ENCODE data around the gene AUNIP.

The AUNIP gene

GRCh38 chr1:25829046-25829445 is 30.2 kb downstream of the AUNIP start:
- no peak for DNase-seq (ENCODE audit: low read depth in 2 of 2)

DNA sequence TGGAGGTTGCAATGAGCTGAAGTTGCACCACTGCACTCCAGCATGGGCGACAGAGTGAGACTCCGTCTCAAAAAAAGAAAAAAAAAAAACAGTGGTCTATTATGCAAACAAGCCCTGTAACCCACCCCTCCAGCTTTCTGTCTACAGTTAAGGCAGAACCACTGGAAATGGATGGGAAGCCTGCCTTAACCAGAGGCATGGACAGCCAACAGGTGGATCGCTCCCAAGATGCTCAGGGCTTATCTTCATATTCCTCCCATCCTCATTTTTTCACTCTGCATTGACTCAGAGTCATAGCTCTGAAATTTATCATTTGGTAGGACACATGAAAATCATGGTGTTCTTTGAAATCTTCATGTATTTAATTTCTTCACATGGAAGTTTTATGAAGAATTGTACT is 30.8 kb downstream of the AUNIP start:
- DNase-seq (ENCODE audit: low read depth in 2 of 2), result no peak

DNA sequence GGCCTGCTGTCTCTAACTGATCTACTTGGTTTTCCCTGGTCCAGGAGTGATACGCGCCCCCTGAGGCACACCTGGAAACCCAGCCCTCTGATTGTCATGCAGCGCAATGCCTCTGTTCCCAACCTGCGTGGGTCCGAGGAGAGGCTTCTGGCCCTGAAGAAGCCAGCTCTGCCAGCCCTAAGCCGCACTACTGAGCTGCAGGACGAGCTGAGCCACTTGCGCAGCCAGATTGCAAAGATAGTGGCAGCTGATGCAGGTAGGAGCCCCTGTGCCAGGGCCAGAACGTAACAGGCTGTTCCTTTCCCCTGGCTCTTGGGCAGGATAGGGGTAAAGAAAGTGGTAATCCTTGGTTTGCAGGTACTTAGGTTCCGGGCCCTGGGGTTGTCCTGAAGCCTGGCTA is 32.7 kb downstream of the AUNIP start:
- DNase-seq (ENCODE audit: low read depth in 2 of 2), result no peak

DNA sequence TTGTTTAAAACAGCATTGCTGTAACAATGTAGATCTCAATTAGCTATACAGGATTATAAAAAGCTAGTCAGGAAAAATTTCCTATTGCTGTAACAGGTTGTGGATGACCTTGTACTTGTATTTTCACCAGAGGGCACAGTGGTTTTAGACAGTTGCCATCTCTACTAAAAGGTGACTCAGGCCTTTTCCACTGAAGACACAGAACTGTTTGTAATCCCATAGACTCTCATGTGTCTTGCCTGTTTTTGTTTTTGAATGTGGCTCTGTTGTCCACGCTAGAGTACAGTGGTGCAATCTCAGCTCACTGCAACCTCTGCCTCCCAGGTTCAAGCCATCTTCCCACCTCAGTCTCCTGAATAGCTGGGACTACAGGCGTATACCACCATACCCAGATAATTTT is 33.7 kb downstream of the AUNIP start:
- DNase-seq (ENCODE audit: low read depth in 2 of 2), result no peak

- no peak for DNase-seq (ENCODE audit: low read depth in 2 of 2)
Observed at GRCh38 chr1:25821630-25822091, 37.6 kb downstream of the AUNIP start.

- DNase-seq (ENCODE audit: low read depth in 2 of 2), result no peak
Observed at GRCh38 chr1:25821112-25821476, 38.2 kb downstream of the AUNIP start.

DNA sequence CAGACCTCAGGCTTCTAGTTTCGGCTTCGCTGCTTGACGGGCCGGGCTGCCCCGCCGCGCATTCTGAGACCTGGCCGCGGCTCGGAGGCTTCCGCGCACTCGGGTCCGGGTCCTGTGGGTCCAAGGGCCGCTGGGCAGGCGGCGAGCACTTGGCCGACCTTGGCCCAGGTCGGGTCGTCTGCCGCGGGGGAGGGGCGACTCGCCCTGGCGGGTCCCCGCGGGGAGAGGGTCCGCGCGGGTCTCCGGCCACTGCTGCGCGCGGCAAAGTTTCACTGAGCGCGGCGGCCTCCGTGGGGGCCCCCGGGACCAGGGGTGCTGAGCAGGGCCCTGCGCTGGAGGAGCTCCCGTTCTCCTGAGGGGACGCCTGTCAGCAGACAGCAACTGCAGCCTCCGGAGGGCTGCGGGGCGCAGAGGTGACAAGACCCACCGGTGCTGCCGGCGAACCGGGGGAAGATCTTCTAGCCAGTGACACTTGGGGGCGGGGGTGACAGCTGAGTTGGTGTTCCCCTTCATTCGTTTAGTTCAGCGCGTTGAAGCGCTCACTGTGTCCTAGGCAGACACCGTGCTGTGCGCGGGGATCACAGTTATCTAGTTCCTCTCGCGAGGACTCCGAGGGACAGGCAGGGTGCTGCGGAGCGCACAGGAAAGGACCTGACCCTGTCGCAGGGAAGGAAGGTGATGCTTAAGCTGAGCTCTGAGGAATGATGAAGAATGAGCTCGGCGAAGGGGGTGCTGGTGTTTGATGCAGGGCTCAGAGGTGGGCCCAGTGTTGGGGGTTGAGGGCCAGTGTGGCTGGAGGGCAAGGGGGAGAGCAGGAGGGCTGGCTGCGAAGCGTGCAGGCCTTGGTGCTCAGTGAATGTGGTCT is 38.8 kb downstream of the AUNIP start:
- peak in 1 of 2 experiments; percentile 59 for DNase-seq (ENCODE audit: low read depth in 2 of 2)

DNA sequence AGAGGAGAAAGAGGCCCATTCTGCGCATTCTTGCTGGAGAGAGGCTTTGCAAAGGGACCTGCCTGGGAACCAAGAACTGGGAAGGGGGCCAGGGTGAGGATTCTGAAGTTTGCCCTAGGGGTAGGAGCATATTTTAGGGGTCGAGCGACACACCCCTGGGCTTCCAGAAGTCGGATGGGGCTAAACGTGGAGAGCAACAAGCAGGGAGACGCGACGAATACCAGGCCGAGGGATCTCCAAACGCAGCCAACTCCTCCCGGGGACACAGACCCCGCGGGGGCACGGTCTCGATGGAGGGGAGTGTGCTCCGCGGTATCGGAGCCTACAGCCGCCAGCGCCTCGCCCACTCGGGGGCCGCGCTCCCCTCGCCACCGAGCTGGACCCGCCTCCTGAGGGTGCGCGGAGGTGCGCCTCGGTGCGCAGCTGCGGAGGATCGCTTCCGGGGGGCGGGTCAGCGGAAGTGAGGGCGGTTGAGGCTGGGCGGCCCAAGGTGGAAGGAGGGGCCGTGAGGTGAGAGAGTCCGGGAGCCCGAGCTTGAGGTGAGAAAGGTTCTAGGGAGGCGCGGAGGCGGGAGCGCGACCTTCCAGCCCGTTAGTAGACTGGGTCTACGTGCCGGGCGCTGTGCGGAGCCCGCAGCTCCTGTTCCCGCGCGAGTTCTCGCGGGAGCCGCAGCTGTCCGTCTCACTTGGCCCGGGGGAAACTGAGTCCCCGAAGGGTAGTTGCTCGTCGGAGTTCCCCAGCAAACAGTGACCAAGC is 39.6 kb downstream of the AUNIP start, which contains the start of gene MTFR1L:
TSS of gene MTFR1L (plus strand) at position 464 of the 756 bp plus-strand sequence. CDS start 3,151 bp downstream, outside the sequence.
- peak; percentile 88 to 92 for DNase-seq (ENCODE audit: low read depth in 2 of 2)

DNA sequence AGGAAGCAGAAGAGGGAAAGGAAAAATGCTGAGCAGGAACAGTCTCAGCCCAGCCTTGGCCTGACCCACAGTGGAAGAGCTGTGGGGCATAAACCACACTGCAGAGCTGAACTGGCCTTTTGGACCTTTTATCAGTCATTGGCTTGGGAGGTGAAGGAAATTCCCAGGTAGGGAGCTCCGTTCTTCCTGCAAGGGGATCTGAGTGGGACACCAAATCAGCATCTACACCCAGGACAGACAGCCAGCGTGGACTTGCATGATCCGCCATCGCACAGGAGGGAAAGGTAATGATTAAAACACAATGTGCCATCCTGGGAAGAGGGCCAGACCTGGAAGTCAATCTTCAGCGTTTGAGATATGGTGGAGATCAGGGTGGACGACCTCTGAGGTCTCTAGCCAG is 40.7 kb downstream of the AUNIP start:
- no peak for DNase-seq (ENCODE audit: low read depth in 2 of 2)

- DNase-seq (ENCODE audit: low read depth in 2 of 2), result no peak
Observed at GRCh38 chr1:25817840-25818501, 41.3 kb downstream of the AUNIP start.

GRCh38 chr1:25816112-25816718 is 43.0 kb downstream of the AUNIP start:
- DNase-seq (ENCODE audit: low read depth in 2 of 2), result no peak

- no peak for DNase-seq (ENCODE audit: low read depth in 2 of 2)
Observed at GRCh38 chr1:25815208-25816111, 43.8 kb downstream of the AUNIP start.

DNA sequence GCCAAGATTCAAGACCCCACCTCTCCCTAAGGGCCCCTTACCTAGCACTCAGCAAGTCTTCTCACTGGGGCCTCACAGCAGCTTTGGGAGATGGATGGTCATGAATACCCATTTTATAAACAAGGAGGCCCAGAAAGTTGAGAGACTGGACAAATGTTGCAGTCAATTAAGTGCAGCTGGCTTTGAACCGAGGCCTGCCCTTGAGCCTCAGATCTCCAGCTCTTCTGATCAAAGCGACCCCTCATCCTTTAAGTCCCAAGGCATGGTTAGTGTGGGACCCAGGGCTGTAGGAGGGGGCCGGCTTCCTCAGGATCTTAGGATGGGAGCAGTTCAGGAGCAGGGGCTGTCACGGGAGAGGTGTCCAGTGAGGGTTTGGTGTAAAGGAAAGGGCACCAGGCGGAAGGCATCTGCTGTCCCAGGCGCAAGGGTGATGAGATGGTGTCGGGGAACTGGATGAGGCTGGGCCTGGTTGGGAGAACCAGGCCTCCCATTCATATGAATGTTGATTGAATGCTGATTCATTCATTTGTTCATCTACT is 44.6 kb downstream of the AUNIP start:
- no peak for DNase-seq (ENCODE audit: low read depth in 2 of 2)

DNA sequence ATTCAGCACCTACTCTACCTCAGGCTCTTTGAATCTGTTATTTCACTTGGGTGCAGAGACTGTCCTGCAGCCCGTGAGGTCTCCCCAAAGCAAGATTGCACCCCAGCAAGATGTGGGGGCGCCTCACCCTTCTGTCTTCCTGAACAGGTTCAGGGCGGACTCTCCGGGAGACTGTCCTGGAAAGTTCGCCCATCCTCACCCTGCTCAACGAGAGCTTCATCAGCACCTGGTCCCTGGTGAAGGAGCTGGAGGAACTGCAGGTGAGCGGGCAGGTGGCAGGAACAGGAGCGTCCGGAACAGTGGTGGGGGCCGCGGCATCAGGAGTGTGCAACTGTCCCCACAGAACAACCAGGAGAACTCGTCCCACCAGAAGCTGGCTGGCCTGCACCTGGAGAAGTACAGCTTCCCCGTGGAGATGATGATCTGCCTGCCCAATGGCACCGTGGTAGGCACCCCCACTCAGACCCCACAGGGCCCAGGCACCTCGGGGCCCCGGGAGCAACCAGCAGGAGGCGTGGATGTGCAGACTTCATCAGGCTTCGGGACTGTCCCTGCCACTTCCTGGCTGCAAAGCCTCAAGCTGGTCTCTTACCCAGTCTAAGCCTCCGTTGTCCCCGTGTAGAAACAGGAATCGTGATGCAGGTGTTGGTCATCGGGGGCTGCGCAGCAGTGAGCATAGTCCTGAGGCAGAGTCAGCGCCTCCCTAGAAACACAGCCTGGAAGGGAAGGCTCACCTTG is 45.4 kb downstream of the AUNIP start:
- no peak for DNase-seq (ENCODE audit: low read depth in 2 of 2)

DNA sequence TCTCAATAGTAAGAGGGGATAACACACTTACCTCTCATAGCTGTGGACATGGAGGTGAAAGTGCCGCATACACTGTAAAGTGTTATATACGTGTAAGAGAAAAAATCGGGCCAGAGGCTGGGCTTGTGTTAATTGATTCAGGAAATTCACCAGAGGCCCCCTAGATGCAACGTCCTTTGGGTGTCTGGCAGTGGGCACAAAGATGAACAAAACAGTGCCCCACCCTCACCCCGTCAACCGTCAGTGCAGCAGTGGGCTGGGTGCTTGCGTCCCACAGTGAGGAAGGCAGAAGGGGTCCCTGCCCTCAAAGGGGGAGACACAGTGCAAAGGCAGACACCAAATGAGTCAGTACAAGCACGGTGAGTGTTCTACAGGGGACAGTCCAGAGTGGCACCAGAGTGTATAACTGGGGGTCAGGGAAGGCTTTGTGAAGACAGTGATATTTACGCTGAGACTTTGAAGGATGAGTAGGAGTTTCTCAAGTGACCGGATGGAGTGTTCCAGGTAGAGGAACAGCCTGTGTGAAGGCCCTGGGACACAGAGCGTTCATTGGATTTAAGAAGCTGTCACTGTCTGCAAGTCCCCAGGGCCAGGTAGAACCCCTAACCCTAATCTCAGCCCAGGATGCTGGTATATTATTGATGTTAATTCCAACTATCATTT is 46.1 kb downstream of the AUNIP start:
- DNase-seq (ENCODE audit: low read depth in 2 of 2), result no peak

DNA sequence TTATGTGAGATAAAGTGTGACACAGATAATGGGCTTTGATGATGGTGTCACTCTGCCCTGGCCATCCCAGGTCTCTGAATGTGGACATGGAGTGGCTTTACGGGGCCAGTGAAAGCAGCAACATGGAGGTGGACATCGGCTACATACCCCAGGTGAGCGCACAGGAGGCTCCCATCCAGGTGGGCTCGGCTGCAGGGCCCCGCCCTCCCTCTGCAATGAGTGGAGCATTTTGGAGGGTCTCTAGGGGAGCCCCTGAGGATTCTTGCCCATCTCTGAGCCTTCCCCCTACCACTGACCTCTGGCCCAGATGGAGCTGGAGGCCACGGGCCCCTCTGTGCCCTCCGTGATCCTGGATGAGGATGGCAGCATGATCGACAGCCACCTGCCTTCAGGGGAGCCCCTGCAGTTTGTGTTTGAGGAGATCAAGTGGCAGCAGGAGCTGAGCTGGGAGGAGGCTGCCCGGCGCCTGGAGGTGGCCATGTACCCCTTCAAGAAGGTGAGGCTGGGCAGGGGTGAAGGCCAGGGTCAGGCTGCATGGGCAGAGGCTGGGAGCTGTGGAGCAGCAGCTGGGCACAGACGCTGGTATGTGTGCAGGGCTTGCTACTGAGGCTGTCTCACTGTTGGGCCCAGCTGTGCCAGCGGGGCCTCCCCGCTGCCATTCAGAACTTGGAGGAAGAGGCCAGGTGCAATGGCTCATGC is 47.7 kb downstream of the AUNIP start:
- no peak for DNase-seq (ENCODE audit: low read depth in 2 of 2)

DNA sequence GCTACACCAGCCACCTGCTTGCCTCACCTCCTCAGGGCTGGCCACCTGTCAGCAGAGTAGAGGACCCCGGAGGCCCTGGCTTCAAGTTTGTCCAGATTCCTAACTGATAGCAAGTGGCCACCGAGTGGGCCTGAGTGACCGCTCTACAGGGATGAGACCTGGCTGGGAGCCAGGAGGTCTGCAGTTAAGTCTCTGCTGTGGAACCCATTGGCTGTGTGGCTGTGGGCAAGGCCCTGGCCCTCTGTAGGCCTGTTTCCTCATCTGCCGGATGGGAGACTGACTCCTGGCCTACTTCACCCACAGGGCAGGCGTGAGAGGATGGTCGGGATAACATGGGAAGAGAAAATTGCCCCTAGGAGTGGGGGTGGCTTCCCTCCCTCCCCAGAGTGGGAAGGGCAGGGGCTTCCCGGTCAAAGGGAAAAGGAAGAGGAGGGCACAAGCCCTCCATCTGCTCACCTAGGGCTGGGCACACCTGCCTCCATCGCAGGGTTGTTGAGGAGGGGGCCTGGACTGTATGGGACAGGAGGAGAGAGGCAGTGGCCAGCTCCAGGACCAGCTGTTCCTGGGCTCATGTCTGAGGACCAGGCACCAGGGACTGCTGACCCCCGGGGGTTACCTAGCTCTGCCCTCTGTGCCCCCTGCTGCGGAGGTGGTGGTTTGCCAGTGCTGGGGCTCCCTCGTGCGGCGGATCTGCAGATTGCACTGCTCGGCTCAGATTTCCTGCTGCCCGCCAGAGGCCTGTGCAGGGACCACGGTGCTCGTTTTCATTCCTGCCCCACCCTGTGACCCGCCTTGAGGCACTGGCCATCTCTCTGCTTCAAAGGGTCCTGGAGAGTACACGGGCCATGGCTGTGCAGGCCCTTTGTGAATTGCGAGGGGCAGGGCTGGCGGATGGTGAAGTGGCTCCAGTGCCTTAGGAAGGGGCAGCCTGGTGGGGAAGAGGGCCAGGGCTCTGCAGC is 48.6 kb downstream of the AUNIP start:
- DNase-seq (ENCODE audit: low read depth in 2 of 2), result peak; percentile 58 to 78

DNA sequence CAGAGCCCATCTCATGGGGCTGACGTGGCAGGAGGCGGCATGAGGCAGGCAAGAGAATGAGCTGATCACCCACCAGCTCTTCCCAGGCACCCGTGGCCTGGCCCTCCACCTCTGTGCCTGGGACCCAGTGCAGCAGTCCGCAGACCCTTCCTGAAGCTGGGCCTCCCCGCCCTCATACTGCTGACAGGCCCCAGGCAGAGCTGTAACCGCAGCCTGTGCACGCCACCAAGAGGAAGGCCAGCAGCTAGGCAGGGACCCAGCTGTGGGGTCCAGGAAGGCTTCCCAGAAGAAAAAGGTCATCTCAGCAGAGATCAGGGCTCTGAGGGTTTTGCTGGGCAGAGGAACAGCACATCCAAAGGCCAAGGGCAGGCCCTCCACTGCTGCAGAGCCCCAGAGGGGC is 49.3 kb downstream of the AUNIP start:
- no peak for DNase-seq (ENCODE audit: low read depth in 2 of 2)

Data from stimulated activated CD4-positive, alpha-beta T cell treated with anti-CD3 and anti-CD28 coated beads, Interleukin-12 subunit alpha, Interleukin-12 subunit beta, amount 100 ng/mL, for 24 hours (primary cell).